NB4 (cell line): ENCODE data around the gene POT1.

Experiments
- CTCF ChIP-seq: IDR thresholded peaks from one replicate; pipeline ENCODE4 v1.5.1; 2012; ENCODE audit warnings: low read depth, low read length
- POLR2A ChIP-seq: IDR thresholded peaks from 2 replicates; pipeline ENCODE4 v1.6.1; 2011; ENCODE audit warnings: mild to moderate bottlenecking; ENCODE audit not compliant: insufficient read length; ENCODE audit errors: extremely low read depth
- TF ChIP-seq, protein P1 (sequence below): IDR thresholded peaks from 2 replicates; pipeline ENCODE4 v1.6.1; 2011; ENCODE audit warnings: low read depth, low read length

GRCh38 chr7:124781418-124781817, 148.2 kb downstream of the POT1 start:
- TF ChIP-seq CTCF (no peak), POLR2A (no peak)
- TF ChIP-seq, protein P1, sequence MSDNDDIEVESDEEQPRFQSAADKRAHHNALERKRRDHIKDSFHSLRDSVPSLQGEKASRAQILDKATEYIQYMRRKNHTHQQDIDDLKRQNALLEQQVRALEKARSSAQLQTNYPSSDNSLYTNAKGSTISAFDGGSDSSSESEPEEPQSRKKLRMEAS, result no peak
